T-helper 2 cell treated with Interferon-gamma antibody and Interleukin-4, amounts not matched to agents 5 μg/mL and 100 μg/mL, for 36 hours (primary cell): ENCODE measurements around the gene NFE2L3.
A peak's percentile ranks its signal among the peaks of the same experiment; 100 is the strongest.
"Not testable (repeated sequence)": the region's sequence is repeated elsewhere in the genome, so short reads cannot be mapped to it uniquely, and the experiment has no call there.

Experiments used
- DNase-seq: peaks from one replicate; pipeline ENCODE4 v3.0.0; 2021; ENCODE audit warnings: low spot score
- H3K27ac Mint-ChIP-seq: one replicate; pipeline ENCODE4 v1.8.0; 2021; ENCODE audit warnings: mild to moderate bottlenecking, mixed read lengths
- H3K27me3 Mint-ChIP-seq: one replicate; pipeline ENCODE4 v1.8.0; 2021; ENCODE audit warnings: low read depth, mixed read lengths
- H3K36me3 Mint-ChIP-seq: one replicate; pipeline ENCODE4 v1.8.0; 2021; ENCODE audit warnings: low read depth, mixed read lengths
- H3K4me1 Mint-ChIP-seq: one replicate; pipeline ENCODE4 v1.8.0; 2021; ENCODE audit warnings: low read depth, mixed read lengths
- H3K4me3 Mint-ChIP-seq: one replicate; pipeline ENCODE4 v1.8.0; 2022; ENCODE audit warnings: mild to moderate bottlenecking, moderate library complexity, mixed read lengths
- H3K9me3 Mint-ChIP-seq: one replicate; pipeline ENCODE4 v1.8.0; 2021; ENCODE audit warnings: mixed read lengths

NFE2L3 gene

DNA sequence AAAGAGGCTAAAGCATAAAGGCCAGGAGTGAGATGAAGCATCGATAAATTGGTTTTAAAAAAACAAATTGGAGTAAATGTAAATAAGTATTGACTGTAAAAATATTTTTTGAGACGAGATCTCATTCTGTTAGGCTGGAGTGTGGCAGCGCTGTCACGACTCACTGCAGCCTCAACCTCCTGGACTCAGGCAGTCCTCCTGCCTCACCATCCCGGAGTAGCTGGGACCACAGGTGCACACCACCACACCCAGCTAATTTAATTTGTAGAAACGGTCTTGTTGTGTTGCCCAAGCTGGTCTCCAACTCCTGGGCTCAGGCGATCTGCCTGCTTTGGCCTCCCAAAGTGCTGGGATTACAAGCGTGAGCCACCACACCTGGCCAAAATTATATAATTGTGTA is 30.7 kb downstream of the NFE2L3 start:
- Mint-ChIP-seq H3K9me3 (no peaks in the 10 kb centered on the region), H3K27ac (no peak overlapping the region), H3K4me1 (peaks cover 36% of the 10 kb centered on the region), H3K27me3 (no peaks in the 10 kb centered on the region), H3K36me3 (peaks cover 59% of the 10 kb centered on the region), H3K4me3 (no peak overlapping the region)
- no peak for DNase-seq

DNA sequence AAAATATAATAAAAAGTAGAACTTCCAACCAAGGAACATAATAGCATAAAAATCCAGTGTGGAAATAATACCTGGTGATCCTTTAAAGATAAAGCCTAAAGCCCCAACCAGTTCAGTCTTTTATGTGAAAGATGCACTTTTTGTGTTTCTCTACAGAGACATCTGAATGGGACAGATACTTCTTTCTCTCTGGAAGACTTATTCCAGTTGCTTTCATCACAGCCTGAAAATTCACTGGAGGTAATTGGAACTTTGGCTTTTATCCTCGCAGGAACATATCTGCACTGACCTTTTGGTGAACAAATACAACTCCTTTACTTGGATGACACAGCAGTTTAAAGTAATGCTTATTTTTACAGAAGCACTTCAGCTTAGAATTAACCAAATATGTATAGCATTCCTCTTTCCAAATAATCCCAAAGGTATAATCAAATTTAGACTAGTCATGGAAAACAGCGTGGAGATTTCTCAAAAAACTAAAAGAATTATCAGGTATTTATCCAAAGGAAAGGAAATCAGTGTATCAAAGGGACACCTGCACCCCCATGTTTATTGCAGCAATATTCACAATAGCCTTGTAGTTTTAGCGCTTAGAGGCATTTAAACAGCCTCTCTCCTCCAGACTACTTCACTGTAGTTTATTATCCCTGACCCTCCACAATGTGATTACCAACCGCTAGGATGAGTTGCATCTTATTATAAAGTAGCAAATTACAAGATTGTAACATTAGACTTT is 31.7 kb downstream of the NFE2L3 start:
- Mint-ChIP-seq H3K27ac (peak overlapping the region; percentile 87), H3K36me3 (peaks cover 67% of the 10 kb centered on the region), H3K9me3 (no peaks in the 10 kb centered on the region), H3K4me3 (no peak overlapping the region), H3K27me3 (no peaks in the 10 kb centered on the region), H3K4me1 (peaks cover 44% of the 10 kb centered on the region)
- DNase-seq: no peak

DNA sequence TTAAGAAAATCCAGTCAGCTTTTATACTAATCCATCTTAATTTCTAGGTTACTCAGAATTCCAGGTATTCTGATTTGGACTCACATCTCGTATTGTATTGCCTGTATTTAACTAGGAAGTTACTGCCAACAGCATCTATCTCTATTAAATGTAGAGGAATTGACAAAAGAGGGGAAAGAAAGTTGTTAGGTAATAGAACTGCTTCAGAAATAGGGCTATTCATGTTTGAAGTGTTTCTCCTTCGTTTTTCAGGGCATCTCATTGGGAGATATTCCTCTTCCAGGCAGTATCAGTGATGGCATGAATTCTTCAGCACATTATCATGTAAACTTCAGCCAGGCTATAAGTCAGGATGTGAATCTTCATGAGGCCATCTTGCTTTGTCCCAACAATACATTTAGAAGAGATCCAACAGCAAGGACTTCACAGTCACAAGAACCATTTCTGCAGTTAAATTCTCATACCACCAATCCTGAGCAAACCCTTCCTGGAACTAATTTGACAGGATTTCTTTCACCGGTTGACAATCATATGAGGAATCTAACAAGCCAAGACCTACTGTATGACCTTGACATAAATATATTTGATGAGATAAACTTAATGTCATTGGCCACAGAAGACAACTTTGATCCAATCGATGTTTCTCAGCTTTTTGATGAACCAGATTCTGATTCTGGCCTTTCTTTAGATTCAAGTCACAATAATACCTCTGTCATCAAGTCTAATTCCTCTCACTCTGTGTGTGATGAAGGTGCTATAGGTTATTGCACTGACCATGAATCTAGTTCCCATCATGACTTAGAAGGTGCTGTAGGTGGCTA is 32.5 kb downstream of the NFE2L3 start:
- not testable (repeated sequence) for H3K27me3 Mint-ChIP-seq, DNase-seq, H3K4me3 Mint-ChIP-seq, H3K9me3 Mint-ChIP-seq
- H3K27ac Mint-ChIP-seq: peak overlapping the region; percentile 87
- H3K4me1 Mint-ChIP-seq: peaks cover 50% of the 10 kb centered on the region
- H3K36me3 Mint-ChIP-seq: peaks cover 73% of the 10 kb centered on the region

DNA sequence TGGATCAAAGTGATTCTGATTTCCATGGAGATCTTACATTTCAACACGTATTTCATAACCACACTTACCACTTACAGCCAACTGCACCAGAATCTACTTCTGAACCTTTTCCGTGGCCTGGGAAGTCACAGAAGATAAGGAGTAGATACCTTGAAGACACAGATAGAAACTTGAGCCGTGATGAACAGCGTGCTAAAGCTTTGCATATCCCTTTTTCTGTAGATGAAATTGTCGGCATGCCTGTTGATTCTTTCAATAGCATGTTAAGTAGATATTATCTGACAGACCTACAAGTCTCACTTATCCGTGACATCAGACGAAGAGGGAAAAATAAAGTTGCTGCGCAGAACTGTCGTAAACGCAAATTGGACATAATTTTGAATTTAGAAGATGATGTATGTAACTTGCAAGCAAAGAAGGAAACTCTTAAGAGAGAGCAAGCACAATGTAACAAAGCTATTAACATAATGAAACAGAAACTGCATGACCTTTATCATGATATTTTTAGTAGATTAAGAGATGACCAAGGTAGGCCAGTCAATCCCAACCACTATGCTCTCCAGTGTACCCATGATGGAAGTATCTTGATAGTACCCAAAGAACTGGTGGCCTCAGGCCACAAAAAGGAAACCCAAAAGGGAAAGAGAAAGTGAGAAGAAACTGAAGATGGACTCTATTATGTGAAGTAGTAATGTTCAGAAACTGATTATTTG is 33.3 kb downstream of the NFE2L3 start:
- no peaks in the 10 kb centered on the region for H3K9me3 Mint-ChIP-seq
- H3K36me3 Mint-ChIP-seq: peaks cover 75% of the 10 kb centered on the region
- H3K4me3 Mint-ChIP-seq: peak overlapping the region; percentile 50
- no peak for DNase-seq
- peaks cover 53% of the 10 kb centered on the region for H3K4me1 Mint-ChIP-seq
- peak overlapping the region; percentile 87 for H3K27ac Mint-ChIP-seq
- no peaks in the 10 kb centered on the region for H3K27me3 Mint-ChIP-seq

DNA sequence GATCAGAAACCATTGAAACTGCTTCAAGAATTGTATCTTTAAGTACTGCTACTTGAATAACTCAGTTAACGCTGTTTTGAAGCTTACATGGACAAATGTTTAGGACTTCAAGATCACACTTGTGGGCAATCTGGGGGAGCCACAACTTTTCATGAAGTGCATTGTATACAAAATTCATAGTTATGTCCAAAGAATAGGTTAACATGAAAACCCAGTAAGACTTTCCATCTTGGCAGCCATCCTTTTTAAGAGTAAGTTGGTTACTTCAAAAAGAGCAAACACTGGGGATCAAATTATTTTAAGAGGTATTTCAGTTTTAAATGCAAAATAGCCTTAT is 33.8 kb downstream of the NFE2L3 start:
- H3K27me3 Mint-ChIP-seq: no peaks in the 10 kb centered on the region
- peak overlapping the region; percentile 87 for H3K27ac Mint-ChIP-seq
- H3K4me3 Mint-ChIP-seq: peak overlapping the region; percentile 50

DNA sequence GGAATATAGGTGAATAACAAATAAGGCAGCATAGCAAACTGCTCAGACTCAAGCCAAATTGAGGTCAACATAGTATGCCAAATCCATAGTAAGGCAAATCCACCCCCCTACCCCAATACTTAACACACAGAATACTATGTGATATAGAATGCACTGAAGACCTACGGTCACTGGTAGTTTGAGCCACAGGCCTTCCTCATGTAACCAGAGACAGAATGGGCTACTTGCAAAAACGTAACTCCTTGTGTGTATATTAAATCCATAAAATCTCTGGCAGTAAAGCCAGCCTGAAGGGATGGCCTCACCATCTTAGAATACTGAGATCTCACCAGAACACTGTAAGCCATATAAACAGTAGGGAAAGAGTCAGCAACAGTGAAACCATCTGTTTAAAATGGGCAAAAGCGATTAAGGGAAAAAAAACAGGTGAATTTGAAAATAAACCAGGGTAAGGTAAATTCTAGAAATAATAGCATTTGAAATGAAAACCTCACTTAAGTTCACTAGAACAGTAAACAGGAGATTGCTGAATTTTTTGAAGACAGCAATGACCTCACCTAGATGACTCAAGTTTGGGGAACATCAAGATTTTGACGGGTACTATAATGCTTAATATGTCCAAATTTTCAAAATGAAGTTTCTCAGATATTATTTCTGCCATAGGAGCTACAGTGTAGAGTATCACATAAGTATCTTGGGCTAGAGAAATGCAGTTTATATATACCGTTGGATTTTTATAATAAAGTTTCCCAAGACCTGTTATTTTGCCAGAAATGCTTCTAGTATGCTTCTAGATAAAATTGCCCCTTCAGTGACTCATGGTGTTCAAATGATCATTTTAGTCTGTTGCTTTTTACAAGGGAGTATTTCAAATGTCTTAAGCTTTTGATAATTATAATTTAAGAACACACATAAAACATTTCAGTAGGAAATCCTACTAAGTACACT is 34.6 kb downstream of the NFE2L3 start:
- no peak for DNase-seq
- Mint-ChIP-seq H3K4me1 (peaks cover 64% of the 10 kb centered on the region), H3K9me3 (no peaks in the 10 kb centered on the region), H3K27ac (peak overlapping the region; percentile 73), H3K36me3 (peaks cover 79% of the 10 kb centered on the region), H3K27me3 (no peaks in the 10 kb centered on the region), H3K4me3 (no peak overlapping the region)

More for the DNA sequence above, 33.8 kb downstream of the NFE2L3 start:
- no peaks in the 10 kb centered on the region for H3K9me3 Mint-ChIP-seq
- peaks cover 75% of the 10 kb centered on the region for H3K36me3 Mint-ChIP-seq
- no peak for DNase-seq
- peaks cover 59% of the 10 kb centered on the region for H3K4me1 Mint-ChIP-seq

DNA sequence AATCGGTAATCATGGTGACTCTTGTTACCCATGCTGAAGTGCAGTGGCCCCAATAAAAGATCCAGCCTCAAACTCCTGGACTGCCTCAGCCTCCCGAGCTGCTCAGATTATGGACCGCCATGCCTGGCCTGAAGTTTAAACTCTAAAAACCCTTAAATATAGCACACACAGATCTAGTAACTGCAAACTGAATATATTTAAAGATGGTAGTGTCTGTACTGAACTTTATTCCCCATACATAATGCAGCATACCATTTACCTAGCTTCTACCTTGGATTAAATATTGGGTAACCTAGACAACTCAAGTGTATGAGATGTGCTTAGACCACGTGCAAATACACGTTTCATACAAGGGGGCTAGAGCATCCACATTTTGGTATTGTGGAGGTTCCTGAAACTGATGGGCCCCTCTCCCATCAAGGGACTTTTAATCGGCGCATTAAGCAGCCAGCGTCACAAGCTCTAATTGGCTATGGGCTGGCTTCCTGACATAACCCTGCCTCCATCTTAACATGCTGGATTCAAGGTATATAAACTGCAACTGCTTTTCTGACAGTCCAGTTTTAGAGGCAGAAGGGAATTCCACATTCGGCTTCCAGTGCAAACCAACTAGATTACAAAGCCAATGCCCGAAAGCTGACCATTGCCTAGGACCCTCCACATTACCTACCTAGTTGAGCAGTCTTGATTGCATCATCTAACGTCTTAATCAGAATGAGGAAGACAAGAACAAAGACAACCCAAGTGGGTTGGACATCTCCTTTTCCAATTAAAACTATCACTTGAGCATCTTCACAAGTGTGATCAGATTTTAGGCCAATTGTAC is 35.6 kb downstream of the NFE2L3 start:
- no peaks in the 10 kb centered on the region for H3K9me3 Mint-ChIP-seq
- H3K4me3 Mint-ChIP-seq: no peak overlapping the region
- H3K27ac Mint-ChIP-seq: peak overlapping the region; percentile 73
- DNase-seq: no peak
- peaks cover 69% of the 10 kb centered on the region for H3K4me1 Mint-ChIP-seq
- H3K36me3 Mint-ChIP-seq: peaks cover 87% of the 10 kb centered on the region
- H3K27me3 Mint-ChIP-seq: no peaks in the 10 kb centered on the region

DNA sequence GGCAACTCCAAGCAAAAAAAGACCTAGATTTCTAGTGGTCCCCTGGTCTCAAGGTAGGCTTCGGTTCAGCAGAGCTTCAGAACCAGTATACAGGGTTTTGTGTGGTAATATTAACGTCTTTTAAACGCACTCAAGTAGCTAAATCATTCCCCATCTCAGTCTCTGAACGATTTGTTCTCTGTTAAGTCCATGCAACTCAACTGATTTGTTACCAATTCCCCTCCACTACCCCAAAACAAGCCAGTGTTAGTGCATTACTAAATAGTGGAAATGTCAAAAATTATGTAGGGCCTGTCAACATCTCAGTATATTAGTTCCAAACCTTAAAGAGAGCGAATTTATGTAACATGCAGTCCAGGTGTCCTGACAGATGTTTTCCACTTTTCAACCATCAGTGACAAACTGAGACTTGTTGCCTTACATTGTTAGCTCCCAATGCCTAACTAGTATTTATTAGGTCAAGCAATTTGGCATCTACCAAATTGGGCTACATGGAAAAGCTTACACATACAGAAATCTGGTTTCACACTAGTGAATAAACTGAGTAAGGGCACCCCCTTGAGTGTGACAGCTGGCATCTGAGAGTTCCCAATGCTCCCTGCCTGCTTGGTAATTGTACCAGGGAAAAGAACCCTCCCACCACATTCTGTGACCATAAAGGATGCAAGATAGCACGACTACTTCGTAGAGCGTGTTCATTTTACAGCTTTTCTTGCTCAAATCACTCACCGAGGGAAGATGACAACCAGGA is 36.4 kb downstream of the NFE2L3 start:
- Mint-ChIP-seq H3K4me1 (peaks cover 76% of the 10 kb centered on the region), H3K36me3 (peaks cover 91% of the 10 kb centered on the region), H3K27me3 (no peaks in the 10 kb centered on the region), H3K4me3 (no peak overlapping the region), H3K9me3 (no peaks in the 10 kb centered on the region), H3K27ac (peak overlapping the region; percentile 58)
- DNase-seq: no peak

DNA sequence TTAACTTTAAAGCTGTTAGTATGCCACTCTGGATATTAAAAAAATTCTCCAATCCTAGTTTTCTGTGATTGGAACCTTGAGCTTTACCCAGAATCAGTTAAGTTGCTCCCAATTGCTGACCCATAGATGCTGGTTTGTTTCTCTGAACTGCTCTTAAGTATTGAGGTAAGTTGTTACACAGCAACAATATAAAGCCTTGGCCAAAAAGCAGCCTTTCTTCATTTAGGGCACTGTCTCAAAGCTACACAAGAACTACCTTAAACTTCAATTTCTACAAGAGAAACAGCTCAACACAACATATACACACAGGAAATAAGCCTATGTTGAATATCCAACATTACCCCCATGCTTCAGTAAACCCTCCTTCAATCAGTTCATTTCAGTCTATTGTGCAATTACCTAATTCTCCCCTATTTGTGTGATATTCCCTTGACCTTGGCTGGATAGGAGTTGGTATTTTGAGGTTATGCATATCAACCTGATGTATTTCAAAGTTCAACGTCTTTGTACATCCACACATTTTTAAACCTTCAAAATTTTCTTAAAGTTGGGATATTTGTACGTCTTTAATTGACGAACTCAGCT is 37.1 kb downstream of the NFE2L3 start:
- Mint-ChIP-seq H3K27me3 (no peaks in the 10 kb centered on the region), H3K4me3 (peak overlapping the region; percentile 5), H3K9me3 (no peaks in the 10 kb centered on the region), H3K36me3 (peaks cover 91% of the 10 kb centered on the region), H3K4me1 (peaks cover 78% of the 10 kb centered on the region), H3K27ac (peak overlapping the region; percentile 76)
- DNase-seq: no peak

DNA sequence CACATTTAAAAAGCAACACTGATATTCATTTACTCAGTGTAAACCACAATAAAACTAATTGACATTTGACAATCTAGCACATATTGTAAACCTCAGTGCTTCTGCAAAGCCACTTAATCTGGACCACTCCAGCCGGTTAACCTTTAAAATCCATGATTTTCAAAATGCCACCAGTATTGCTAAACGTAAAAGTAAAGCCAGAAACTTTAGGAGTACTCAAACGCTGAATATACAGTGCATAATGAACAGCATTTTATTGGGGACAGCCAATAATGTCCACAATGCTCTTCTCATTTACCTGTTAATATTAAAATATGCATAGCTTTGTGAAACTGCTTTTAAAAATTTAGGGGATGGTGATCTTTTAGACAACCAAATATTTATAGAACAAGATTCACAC is 37.7 kb downstream of the NFE2L3 start:
- peaks cover 91% of the 10 kb centered on the region for H3K36me3 Mint-ChIP-seq
- no peaks in the 10 kb centered on the region for H3K27me3 Mint-ChIP-seq
- no peaks in the 10 kb centered on the region for H3K9me3 Mint-ChIP-seq
- no peak for DNase-seq
- H3K4me3 Mint-ChIP-seq: no peak overlapping the region
- H3K4me1 Mint-ChIP-seq: peaks cover 79% of the 10 kb centered on the region
- no peak overlapping the region for H3K27ac Mint-ChIP-seq

DNA sequence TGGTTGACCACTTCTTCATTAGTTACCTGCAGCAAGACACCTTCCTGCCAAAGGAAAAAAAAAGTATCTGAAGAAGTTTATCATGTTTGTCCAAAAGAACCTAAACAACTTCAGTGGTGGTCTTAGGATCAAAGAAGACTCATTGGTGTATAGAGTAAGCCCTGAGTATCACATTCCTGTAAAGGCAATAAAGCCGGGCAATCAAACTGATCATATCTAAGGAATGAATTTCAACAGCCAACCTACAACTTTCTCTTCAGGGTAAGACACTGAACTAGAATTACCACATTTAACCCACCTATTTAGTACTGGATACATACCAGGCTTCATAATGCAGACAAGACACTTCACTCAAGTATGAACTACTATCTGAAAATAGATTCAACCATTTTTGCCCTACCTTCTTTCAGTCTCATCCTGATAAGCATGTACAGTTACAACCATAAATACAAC is 38.4 kb downstream of the NFE2L3 start:
- Mint-ChIP-seq H3K4me1 (peaks cover 77% of the 10 kb centered on the region), H3K9me3 (no peaks in the 10 kb centered on the region), H3K4me3 (no peak overlapping the region), H3K27me3 (no peaks in the 10 kb centered on the region), H3K27ac (peak overlapping the region; percentile 24), H3K36me3 (peaks cover 90% of the 10 kb centered on the region)
- no peak for DNase-seq
